Endothelial cell of umbilical vein (primary cell): ENCODE data around the gene PLD6. TPM values are rescaled to one million over a fixed set of nuclear protein-coding genes. Genes with fewer than 3 reads are reported as not detected.

Experiments
- BruUV-seq: library from RNA; stranded (reverse); fragments of 400-500 nt; replicated peaks from 2 replicates; lab custom pipeline; 2021; lab: Mats Ljungman, UMichigan
- CTCF ChIA-PET: fragments of 300-600, 350-600 bp; sonication (Branson Sonifier 250); formaldehyde crosslinking; loops from one replicate; lab custom pipeline; 2021; ENCODE audit warnings: antibody characterized with exemption, inconsistent platforms; lab: Charles Lee
- POLR2A ChIA-PET: fragments of 300-600, 350-600 bp; sonication (Branson Sonifier 250); formaldehyde crosslinking; loops from one replicate; lab custom pipeline; 2021; ENCODE audit warnings: antibody characterized with exemption, inconsistent platforms; lab: Charles Lee
- DNase-seq: peaks from one replicate; pipeline ENCODE4 v3.0.0-alpha.2; 2011; ENCODE audit warnings: low read depth, low spot score
- FAIRE-seq: peaks from 2 replicates; lab custom pipeline; 2011; peaks lifted over from hg19 to GRCh38; lab: Jason Lieb, UNC
- H2AFZ ChIP-seq: 2 replicates; pipeline ENCODE4 v1.6.0; 2012; ENCODE audit warnings: low read depth, low read length, control low read depth, inconsistent platforms
- H3K27ac ChIP-seq: 2 replicates; pipeline ENCODE4 v1.5.1; 2011; ENCODE audit warnings: low read depth, mild to moderate bottlenecking, control low read depth, low read length, moderate library complexity; ENCODE audit not compliant: insufficient read depth
- H3K27me3 ChIP-seq, 2 experiments: 2 replicates each; pipeline versions ENCODE4 v1.6.0 to v1.6.1; 2011; ENCODE audit warnings: low read length in 2 of 2, mixed read lengths in 1 of 2; ENCODE audit not compliant: control insufficient read depth in 2 of 2, insufficient read depth in 2 of 2
- H3K36me3 ChIP-seq, 2 experiments: 2 replicates in 1 of 2; 3 replicates in 1 of 2; pipeline ENCODE4 v1.5.1; 2011; ENCODE audit warnings: low read length in 2 of 2, mild to moderate bottlenecking in 1 of 2, moderate library complexity in 1 of 2; ENCODE audit not compliant: control insufficient read depth in 2 of 2, insufficient read depth in 2 of 2; ENCODE audit errors: extremely low read depth in 1 of 2
- H3K4me1 ChIP-seq: 3 replicates; pipeline ENCODE4 v1.5.1; 2011; ENCODE audit warnings: mild to moderate bottlenecking, low read length; ENCODE audit not compliant: control insufficient read depth, insufficient read depth; ENCODE audit errors: extremely low read depth
- H3K4me2 ChIP-seq: 2 replicates; pipeline ENCODE4 v1.6.1; 2011; ENCODE audit warnings: low read length, control low read depth, mixed read lengths; ENCODE audit not compliant: insufficient read depth
- H3K4me3 ChIP-seq, 3 experiments: fragments of 200-600 bp in 1 of 3; sonication (generic), shearing (Covaris generic) in 1 of 3; replicated peaks in 1 of 3; 2 replicates each; pipeline ENCODE4 v1.5.1; 2011 to 2016; ENCODE audit warnings: control low read depth in 3 of 3, low read length in 3 of 3, mild to moderate bottlenecking in 2 of 3, inconsistent platforms in 1 of 3, low read depth in 1 of 3, moderate library complexity in 1 of 3; ENCODE audit not compliant: insufficient read depth in 1 of 3
- H3K79me2 ChIP-seq: 2 replicates; pipeline ENCODE4 v1.6.0; 2012; ENCODE audit warnings: low read length, inconsistent platforms; ENCODE audit not compliant: control insufficient read depth, insufficient read depth
- H3K9ac ChIP-seq: replicated peaks from 2 replicates; pipeline ENCODE3; 2011; ENCODE audit warnings: low read length, control low read depth; ENCODE audit not compliant: insufficient read depth; ENCODE audit errors: extremely low read depth
- H3K9me1 ChIP-seq: replicated peaks from 3 replicates; pipeline ENCODE4 v1.6.0; 2011; ENCODE audit warnings: mild to moderate bottlenecking, low read length; ENCODE audit not compliant: control insufficient read depth, insufficient read depth; ENCODE audit errors: extremely low read depth
- H3K9me3 ChIP-seq: replicated peaks from 2 replicates; pipeline ENCODE4 v1.5.1; 2012; ENCODE audit warnings: low read length, inconsistent platforms; ENCODE audit not compliant: control insufficient read depth, insufficient read depth
- H4K20me1 ChIP-seq: replicated peaks from 2 replicates; pipeline ENCODE3; 2011; ENCODE audit warnings: mild to moderate bottlenecking, low read length; ENCODE audit not compliant: control insufficient read depth, insufficient read depth; ENCODE audit errors: extremely low read depth
- FOS ChIP-seq: IDR thresholded peaks from 2 replicates; pipeline ENCODE4 v1.6.1; 2011; ENCODE audit warnings: mild to moderate bottlenecking, low read length, moderate library complexity, borderline replicate concordance; ENCODE audit not compliant: insufficient read depth
- GATA2 ChIP-seq: IDR thresholded peaks from 2 replicates; pipeline ENCODE4 v1.7.0; 2011; ENCODE audit warnings: low read depth, mild to moderate bottlenecking, moderate library complexity, mixed read lengths, low read length; ENCODE audit not compliant: insufficient read length, insufficient read depth
- JUN ChIP-seq: IDR thresholded peaks from 2 replicates; pipeline ENCODE4 v1.6.1; 2011; ENCODE audit warnings: borderline replicate concordance, low read depth; ENCODE audit not compliant: insufficient read length, insufficient read depth
- POLR2A ChIP-seq: IDR thresholded peaks from 2 replicates; pipeline ENCODE4 v1.6.1; 2012; ENCODE audit warnings: low read depth, mild to moderate bottlenecking, control low read depth, low read length
- dilution Hi-C: fragments of 300-500 bp; cut with MboI; formaldehyde crosslinking; loops from one replicate; pipeline ENCODE4 v1.15.0; 2019; ENCODE audit warnings: low sequenced_read_pairs; ENCODE audit not compliant: extremely low pct_ligation_motif_present
- intact Hi-C: fragments of 100-400 bp; cut with micrococcal nuclease; formaldehyde crosslinking; loops from one replicate; pipeline ENCODE4 v1.10.0; 2022
- polyA plus RNA-seq, 4 experiments: library from polyadenylated mRNA; depleted of rRNA in 3 of 4; stranded (reverse) in 3 of 4; unstranded in 1 of 4; fragments of >200 nt; gene quantifications; 2 replicates each; pipeline versions ENCODE4 v1.2.1 to v1.2.3, GENCODE V29; 2011 to 2012; ENCODE audit warnings: missing spikeins in 1 of 4
- total RNA-seq: library from RNA; stranded (reverse); gene quantifications from 2 replicates; pipeline ENCODE4 v1.2.3, GENCODE V29; 2021

PLD6 gene
- total and polyA plus RNA-seq, 2 donors (not counting 3 experiments of a cell fraction or from before 2014, with no cell fraction given) = 2.9 to 4.4 TPM

DNA sequence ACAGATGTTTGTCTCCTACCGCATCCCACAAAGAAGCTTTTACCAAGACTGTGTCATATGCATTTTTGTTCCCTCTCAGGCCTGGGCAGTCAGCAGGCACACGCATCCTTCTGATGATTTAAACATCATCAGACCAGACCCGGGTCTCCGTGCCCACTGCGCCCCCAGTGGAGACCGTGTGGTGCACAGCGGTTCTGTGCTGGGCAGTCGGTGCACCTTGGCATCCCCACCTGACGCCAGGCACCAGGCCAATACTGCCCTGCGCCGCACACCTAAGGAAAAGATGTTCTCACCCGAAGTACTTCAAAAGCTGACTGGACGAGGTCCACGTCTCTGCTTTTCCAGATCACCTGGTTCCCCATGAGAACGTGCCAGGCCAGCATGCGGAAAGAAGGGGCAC is 10.6 kb upstream of the PLD6 start:
- CTCF ChIA-PET = interaction anchor here (1.7 kb wide), 1 partner anchor 75 kb away, joined by 3 read pairs; no protein-coding TSS in a partner anchor
- intact Hi-C loops (no loop called here), dilution Hi-C loops (no loop called here)
- Histone ChIP-seq H3K9ac (no peak overlapping the region), H3K9me1 (no peaks in the 10 kb centered on the region), H3K36me3 (peaks cover 19 to 72% of the 10 kb centered on the region in 2 experiments), H3K27ac (no peak overlapping the region), H2AFZ (no peak overlapping the region), H3K9me3 (no peaks in the 10 kb centered on the region), H4K20me1 (no peaks in the 10 kb centered on the region), H3K27me3 (no peaks in the 10 kb centered on the region), H3K4me3 (no peak overlapping the region), H3K79me2 (no peaks in the 10 kb centered on the region), H3K4me2 (no peak overlapping the region), H3K4me1 (no peaks in the 10 kb centered on the region)
- FAIRE-seq = no peak
- BruUV-seq = no TSS peak
- DNase-seq = no peak
- TF ChIP-seq POLR2A (no peak), JUN (no peak), FOS (no peak)
- POLR2A ChIA-PET = no interaction called here

DNA sequence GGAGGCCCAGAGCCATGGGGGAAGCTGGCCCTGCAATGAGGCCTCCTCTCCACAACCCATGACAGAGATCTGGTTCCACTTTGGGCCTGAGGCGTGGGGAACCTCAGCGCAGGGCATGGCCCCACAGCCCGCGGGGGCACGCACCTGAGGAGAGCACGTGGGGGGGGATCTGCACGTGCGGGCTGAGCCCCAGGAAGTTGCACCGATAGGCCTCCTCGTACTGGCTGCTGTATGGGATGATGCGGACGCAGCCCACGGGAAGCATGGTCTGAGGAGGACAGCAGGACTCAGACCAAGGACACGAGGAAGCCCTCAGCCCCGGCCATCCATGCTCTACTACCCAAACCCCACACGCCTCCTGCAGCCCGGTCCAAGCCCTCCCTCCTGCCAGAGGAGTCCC is 10.1 kb upstream of the PLD6 start:
- H3K4me2 ChIP-seq = no peak overlapping the region
- POLR2A ChIA-PET = no interaction called here
- H3K4me3 ChIP-seq = no peak overlapping the region
- H3K4me1 ChIP-seq = no peaks in the 10 kb centered on the region
- H3K79me2 ChIP-seq = no peaks in the 10 kb centered on the region
- no peaks in the 10 kb centered on the region for H3K9me3 ChIP-seq
- H3K27ac ChIP-seq = no peak overlapping the region
- H4K20me1 ChIP-seq = no peaks in the 10 kb centered on the region
- peaks cover 19 to 67% of the 10 kb centered on the region in 2 experiments for H3K36me3 ChIP-seq
- dilution Hi-C loops (no loop called here), intact Hi-C loops (no loop called here)
- CTCF ChIA-PET = interaction anchor here (1.7 kb wide), 1 partner anchor 74 kb away, joined by 3 read pairs; no protein-coding TSS in a partner anchor
- no peak overlapping the region for H2AFZ ChIP-seq
- H3K27me3 ChIP-seq = no peaks in the 10 kb centered on the region
- H3K9me1 ChIP-seq = no peaks in the 10 kb centered on the region
- FAIRE-seq = no peak
- DNase-seq = no peak
- TF ChIP-seq GATA2 (no peak), POLR2A (no peak)
- H3K9ac ChIP-seq = no peak overlapping the region
- no TSS peak for BruUV-seq
